H1 (cell line): ENCODE data around the gene MYBPC2. TPM values are rescaled to one million over a fixed set of nuclear protein-coding genes. Genes with fewer than 3 reads are reported as not detected.

Experiments used
- CBX8 ChIP-seq: fragments of 300-800, 300-1000 bp; sonication (generic); IDR thresholded peaks from 2 replicates; pipeline ENCODE4 v1.7.1; 2016; ENCODE audit warnings: low read depth, low read length, borderline replicate concordance
- EGR1 ChIP-seq: IDR thresholded peaks from 2 replicates; pipeline ENCODE4 v1.6.1; 2011; ENCODE audit warnings: low read depth, low read length, borderline replicate concordance
- SIN3A ChIP-seq, 2 experiments: IDR thresholded peaks in 1 of 2; conservative IDR thresholded peaks in 1 of 2; 2 replicates each; pipeline ENCODE4 v1.6.1; 2011 to 2012; ENCODE audit warnings: low read length in 2 of 2, improper control_type of control experiment in 1 of 2, low read depth in 1 of 2, mild to moderate bottlenecking in 1 of 2
- polyA plus RNA-seq, 7 experiments: library from polyadenylated mRNA; depleted of rRNA in 3 of 7; stranded (reverse) in 5 of 7; unstranded in 2 of 7; fragments of >200 nt in 5 of 7; fragments of 200-250 nt in 2 of 7; gene quantifications; 1 replicate in 5 of 7; 2 replicates in 1 of 7; 4 replicates in 1 of 7; pipeline versions ENCODE4 v1.2.1 to v1.2.3, GENCODE V29; 2011 to 2013; ENCODE audit warnings: missing spikeins in 2 of 7, mixed read lengths in 2 of 7
- total RNA-seq: library from RNA; stranded (reverse); fragmentation: NEBNext Ultra II Directional; extraction: Animal tissue kit (Norgen Biotek cat#: 25700); gene quantifications from 2 replicates; pipeline ENCODE4 v1.2.1, GENCODE V29; 2021
- TF ChIP-seq, protein P1 (sequence below): IDR thresholded peaks from 2 replicates; pipeline ENCODE4 v1.6.1; 2012; ENCODE audit warnings: low read length, inconsistent platforms
- TF ChIP-seq, protein P2 (sequence below): IDR thresholded peaks from 2 replicates; pipeline ENCODE4 v1.6.1; 2012; ENCODE audit warnings: inconsistent platforms
- TF ChIP-seq, protein P3 (sequence below), 3 experiments: IDR thresholded peaks; 1 replicate in 2 of 3; 2 replicates in 1 of 3; pipeline versions ENCODE4 v1.5.1 to v1.6.1; 2011; ENCODE audit warnings: low read length in 3 of 3, mild to moderate bottlenecking in 3 of 3, inconsistent platforms in 2 of 3, low read depth in 1 of 3, moderate library complexity in 1 of 3; ENCODE audit not compliant: insufficient read depth in 1 of 3; ENCODE audit errors: control extremely low read depth in 1 of 3

MYBPC2 gene
- total and polyA plus RNA-seq, 2 of the 8 experiments (the other 6 are each of a cell fraction or from before 2014, with no cell fraction given), result 1.8 to 3.1 TPM

DNA sequence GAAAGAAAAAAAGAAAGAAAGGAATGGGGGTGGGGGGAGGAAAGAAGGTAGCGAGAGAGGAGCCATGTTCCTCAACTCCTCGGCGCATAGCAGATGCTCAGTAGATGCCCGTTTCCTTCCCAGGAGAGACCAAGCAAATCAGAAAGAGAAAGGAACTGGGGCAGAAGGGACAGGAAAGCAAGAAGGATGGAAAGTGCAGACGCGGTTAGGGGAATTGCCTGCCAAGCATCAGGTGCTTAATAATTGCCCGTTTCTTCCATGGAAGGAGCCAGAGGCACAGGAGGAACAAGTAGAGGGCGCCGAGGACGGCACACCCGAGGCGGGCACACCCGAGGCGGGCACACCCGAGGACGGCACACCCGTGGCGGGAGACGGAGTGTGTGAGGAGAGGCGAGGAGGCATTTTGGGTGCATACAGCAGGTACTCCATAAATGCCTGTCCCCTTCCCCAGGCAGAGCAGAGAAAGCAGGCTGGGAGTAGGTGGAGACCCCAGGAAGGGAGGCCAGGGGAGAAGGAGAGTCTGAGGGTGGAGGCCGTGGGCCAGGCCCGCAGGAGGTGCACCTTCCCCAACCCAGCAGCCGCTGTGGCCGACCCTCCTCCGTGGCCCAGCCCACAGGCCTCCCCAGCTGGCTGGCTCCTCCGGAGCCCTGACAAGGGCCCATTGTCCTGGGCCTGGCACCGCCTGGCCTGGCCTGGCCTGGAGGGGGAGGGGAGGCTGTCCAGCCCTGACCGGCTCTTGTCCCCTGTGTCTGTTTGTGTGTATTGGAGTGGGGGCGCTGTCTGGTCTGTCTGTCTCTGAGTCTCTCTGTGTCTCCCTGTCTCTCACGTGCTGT is 63.7 kb downstream of the MYBPC2 start (continued):
- TF ChIP-seq, protein P1, sequence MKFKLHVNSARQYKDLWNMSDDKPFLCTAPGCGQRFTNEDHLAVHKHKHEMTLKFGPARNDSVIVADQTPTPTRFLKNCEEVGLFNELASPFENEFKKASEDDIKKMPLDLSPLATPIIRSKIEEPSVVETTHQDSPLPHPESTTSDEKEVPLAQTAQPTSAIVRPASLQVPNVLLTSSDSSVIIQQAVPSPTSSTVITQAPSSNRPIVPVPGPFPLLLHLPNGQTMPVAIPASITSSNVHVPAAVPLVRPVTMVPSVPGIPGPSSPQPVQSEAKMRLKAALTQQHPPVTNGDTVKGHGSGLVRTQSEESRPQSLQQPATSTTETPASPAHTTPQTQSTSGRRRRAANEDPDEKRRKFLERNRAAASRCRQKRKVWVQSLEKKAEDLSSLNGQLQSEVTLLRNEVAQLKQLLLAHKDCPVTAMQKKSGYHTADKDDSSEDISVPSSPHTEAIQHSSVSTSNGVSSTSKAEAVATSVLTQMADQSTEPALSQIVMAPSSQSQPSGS, result no peak
- TF ChIP-seq, protein P2, sequence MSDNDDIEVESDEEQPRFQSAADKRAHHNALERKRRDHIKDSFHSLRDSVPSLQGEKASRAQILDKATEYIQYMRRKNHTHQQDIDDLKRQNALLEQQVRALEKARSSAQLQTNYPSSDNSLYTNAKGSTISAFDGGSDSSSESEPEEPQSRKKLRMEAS, result no peak
- TF ChIP-seq, protein P3, sequence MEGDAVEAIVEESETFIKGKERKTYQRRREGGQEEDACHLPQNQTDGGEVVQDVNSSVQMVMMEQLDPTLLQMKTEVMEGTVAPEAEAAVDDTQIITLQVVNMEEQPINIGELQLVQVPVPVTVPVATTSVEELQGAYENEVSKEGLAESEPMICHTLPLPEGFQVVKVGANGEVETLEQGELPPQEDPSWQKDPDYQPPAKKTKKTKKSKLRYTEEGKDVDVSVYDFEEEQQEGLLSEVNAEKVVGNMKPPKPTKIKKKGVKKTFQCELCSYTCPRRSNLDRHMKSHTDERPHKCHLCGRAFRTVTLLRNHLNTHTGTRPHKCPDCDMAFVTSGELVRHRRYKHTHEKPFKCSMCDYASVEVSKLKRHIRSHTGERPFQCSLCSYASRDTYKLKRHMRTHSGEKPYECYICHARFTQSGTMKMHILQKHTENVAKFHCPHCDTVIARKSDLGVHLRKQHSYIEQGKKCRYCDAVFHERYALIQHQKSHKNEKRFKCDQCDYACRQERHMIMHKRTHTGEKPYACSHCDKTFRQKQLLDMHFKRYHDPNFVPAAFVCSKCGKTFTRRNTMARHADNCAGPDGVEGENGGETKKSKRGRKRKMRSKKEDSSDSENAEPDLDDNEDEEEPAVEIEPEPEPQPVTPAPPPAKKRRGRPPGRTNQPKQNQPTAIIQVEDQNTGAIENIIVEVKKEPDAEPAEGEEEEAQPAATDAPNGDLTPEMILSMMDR (IDR thresholded peaks at IDR 0.05; ENCODE audit: control extremely low read depth in 1 of 3, insufficient read depth in 1 of 3, low read depth in 1 of 3, low read length in 3 of 3), result no peak
- TF ChIP-seq SIN3A (conservative IDR thresholded peaks at IDR 0.05 in 1 of 2, IDR thresholded peaks at IDR 0.05 in 1 of 2; ENCODE audit: low read depth in 1 of 2, low read length in 2 of 2) (no peak), EGR1 (no peak), CBX8 (no peak)
